Vagina (tissue), 2 donors: ENCODE results near the gene SOX15.

Source experiments
- CTCF ChIP-seq, 3 experiments: fragments of 450-650 bp in 2 of 3; fragments of 200-600 bp in 1 of 3; sonication (generic) in 1 of 3; IDR thresholded peaks; one replicate each; pipeline ENCODE4 v1.5.1; 2017 to 2019; ENCODE audit warnings: antibody characterized with exemption in 3 of 3, mild to moderate bottlenecking in 2 of 3, moderate library complexity in 2 of 3
- POLR2A ChIP-seq, 2 donors: fragments of 450-650 bp; IDR thresholded peaks; one replicate each; pipeline ENCODE4 v1.6.1; 2017; ENCODE audit warnings: antibody characterized with exemption in 2 of 2, mild to moderate bottlenecking in 2 of 2, moderate library complexity in 2 of 2

GRCh38 chr17:7580604-7581575, 9.0 kb downstream of the SOX15 start:
- TF ChIP-seq CTCF (IDR thresholded peaks at IDR 0.05): no peak
- no peak for TF ChIP-seq POLR2A (IDR thresholded peaks at IDR 0.05)
